Thoracic aorta (tissue), 2 donors: ENCODE measurements around the gene CSF2RB. TPM values are rescaled to one million over a fixed set of nuclear protein-coding genes. Genes with fewer than 3 reads are reported as not detected.

ENCODE experiments used
- ATAC-seq: fragments of 150-250 bp; one replicate; pipeline ENCODE4 v1.8.0; 2017; ENCODE audit warnings: low read depth; ENCODE audit not compliant: insufficient number of reproducible peaks, low FRiP score
- DNase-seq: peaks from one replicate; pipeline ENCODE4 v3.0.0-alpha.2; 2020; ENCODE audit warnings: low spot score
- H3K27ac ChIP-seq, 2 donors: fragments of 200-600 bp; sonication (generic); 1 replicate in 1 of 2; 2 replicates in 1 of 2; pipeline ENCODE4 v1.5.1; 2016; ENCODE audit warnings: mild to moderate bottlenecking in 2 of 2, moderate library complexity in 2 of 2
- H3K27me3 ChIP-seq: fragments of 200-600 bp; sonication (generic); replicated peaks from 2 replicates; pipeline ENCODE4 v1.6.0; 2016; ENCODE audit warnings: mild to moderate bottlenecking; ENCODE audit not compliant: insufficient read depth
- H3K36me3 ChIP-seq: fragments of 200-600 bp; sonication (generic); one replicate; pipeline ENCODE4 v1.5.1; 2016
- H3K4me1 ChIP-seq, 2 donors: fragments of 200-600 bp; sonication (generic); 1 replicate in 1 of 2; 2 replicates in 1 of 2; pipeline versions ENCODE4 v1.5.1 to v1.6.0; 2016; ENCODE audit warnings: low read depth in 2 of 2, mild to moderate bottlenecking in 1 of 2; ENCODE audit not compliant: control insufficient read depth in 1 of 2
- H3K4me3 ChIP-seq: fragments of 200-600 bp; sonication (generic); 2 replicates; pipeline ENCODE4 v1.5.1; 2016; ENCODE audit warnings: mild to moderate bottlenecking
- H3K9me3 ChIP-seq: fragments of 200-600 bp; sonication (generic); 2 replicates; pipeline ENCODE4 v1.5.1; 2016
- total RNA-seq, 2 donors: library from RNA; depleted of rRNA; stranded (reverse); fragments of >200 nt; gene quantifications; one replicate each; pipeline versions ENCODE4 v1.1.0 to v1.2.3, GENCODE V29; 2016
- TF ChIP-seq, protein P1 (sequence below): fragments of 200-600 bp; sonication (generic); IDR thresholded peaks from one replicate; pipeline ENCODE4 v1.5.1; 2019; ENCODE audit warnings: antibody characterized with exemption

The CSF2RB gene
- total RNA-seq, 2 donors from 2014 or later, result 13.0 to 21.4 TPM

DNA sequence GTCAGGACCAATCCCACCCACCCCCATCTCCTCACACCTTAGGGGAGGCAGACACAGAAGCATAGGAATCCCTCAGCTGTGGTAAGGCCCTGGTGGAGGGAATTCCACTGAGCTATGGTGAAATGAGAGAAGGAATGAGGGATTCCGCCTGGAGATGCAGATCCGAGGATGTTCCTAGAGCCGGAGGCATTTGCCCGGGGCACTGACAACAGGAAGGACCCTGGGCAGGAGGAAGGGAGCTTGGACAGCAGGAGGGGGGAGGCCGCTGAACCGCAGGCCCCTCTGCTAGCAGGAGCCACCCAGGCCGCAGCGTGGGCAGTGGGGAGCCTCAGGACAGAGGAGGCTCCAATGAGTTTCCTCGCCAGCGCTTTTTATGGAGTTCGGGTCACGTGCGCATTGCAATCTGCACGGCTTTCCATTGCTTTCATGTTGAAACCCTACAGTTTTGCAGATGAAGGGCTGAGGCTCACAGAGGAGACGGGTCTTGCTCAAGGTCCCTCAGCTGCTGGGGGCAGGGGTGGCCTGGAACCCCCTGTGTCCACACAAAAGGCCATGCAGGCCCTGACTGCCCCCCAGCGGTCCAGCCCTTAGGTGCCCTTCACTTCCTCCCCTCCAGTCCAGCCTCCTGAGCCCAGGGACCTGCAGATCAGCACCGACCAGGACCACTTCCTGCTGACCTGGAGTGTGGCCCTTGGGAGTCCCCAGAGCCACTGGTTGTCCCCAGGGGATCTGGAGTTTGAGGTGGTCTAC lies 15.5 kb downstream of the CSF2RB start:
- no peak for ATAC-seq
- Histone ChIP-seq H3K4me1 (no peaks in the 10 kb centered on the region), H3K27ac (no peak overlapping the region), H3K9me3 (no peaks in the 10 kb centered on the region), H3K4me3 (no peak overlapping the region), H3K27me3 (no peaks in the 10 kb centered on the region), H3K36me3 (no peaks in the 10 kb centered on the region)
- DNase-seq, result no peak
- TF ChIP-seq, protein P1, sequence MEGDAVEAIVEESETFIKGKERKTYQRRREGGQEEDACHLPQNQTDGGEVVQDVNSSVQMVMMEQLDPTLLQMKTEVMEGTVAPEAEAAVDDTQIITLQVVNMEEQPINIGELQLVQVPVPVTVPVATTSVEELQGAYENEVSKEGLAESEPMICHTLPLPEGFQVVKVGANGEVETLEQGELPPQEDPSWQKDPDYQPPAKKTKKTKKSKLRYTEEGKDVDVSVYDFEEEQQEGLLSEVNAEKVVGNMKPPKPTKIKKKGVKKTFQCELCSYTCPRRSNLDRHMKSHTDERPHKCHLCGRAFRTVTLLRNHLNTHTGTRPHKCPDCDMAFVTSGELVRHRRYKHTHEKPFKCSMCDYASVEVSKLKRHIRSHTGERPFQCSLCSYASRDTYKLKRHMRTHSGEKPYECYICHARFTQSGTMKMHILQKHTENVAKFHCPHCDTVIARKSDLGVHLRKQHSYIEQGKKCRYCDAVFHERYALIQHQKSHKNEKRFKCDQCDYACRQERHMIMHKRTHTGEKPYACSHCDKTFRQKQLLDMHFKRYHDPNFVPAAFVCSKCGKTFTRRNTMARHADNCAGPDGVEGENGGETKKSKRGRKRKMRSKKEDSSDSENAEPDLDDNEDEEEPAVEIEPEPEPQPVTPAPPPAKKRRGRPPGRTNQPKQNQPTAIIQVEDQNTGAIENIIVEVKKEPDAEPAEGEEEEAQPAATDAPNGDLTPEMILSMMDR, result no peak

DNA sequence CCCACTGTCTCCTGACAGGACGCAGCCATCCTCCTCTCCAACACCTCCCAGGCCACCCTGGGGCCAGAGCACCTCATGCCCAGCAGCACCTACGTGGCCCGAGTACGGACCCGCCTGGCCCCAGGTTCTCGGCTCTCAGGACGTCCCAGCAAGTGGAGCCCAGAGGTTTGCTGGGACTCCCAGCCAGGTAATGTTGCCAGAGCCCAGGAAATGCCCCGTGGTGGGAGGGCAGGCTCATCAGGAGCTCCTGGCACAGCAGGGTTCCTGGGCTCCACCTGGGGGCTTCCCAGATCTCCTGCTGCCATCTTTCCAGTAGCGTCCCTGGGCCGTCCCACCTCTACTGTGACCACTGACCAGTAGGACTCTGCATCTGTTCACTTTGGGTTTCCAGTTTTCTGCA lies 16.2 kb downstream of the CSF2RB start:
- Histone ChIP-seq H3K4me1 (no peaks in the 10 kb centered on the region), H3K27me3 (no peaks in the 10 kb centered on the region), H3K4me3 (no peak overlapping the region), H3K9me3 (no peaks in the 10 kb centered on the region), H3K36me3 (no peaks in the 10 kb centered on the region), H3K27ac (no peak overlapping the region)
- no peak for DNase-seq
- TF ChIP-seq, protein P1, result no peak
- ATAC-seq, result no peak

GRCh38 chr22:36930041-36930935 lies 16.9 kb downstream of the CSF2RB start:
- TF ChIP-seq, protein P1, result no peak
- no peaks in the 10 kb centered on the region for H3K9me3 ChIP-seq
- no peaks in the 10 kb centered on the region for H3K36me3 ChIP-seq

GRCh38 chr22:36931446-36931845 lies 18.0 kb downstream of the CSF2RB start:
- H3K4me1 ChIP-seq, result no peaks in the 10 kb centered on the region
- no peaks in the 10 kb centered on the region for H3K27me3 ChIP-seq
- H3K27ac ChIP-seq, result no peak overlapping the region
- DNase-seq (no peak), ATAC-seq (no peak)
- TF ChIP-seq, protein P1, result no peak
- no peak overlapping the region for H3K4me3 ChIP-seq
- H3K9me3 ChIP-seq, result no peaks in the 10 kb centered on the region
- H3K36me3 ChIP-seq, result no peaks in the 10 kb centered on the region

More at GRCh38 chr22:36930041-36930935, 16.9 kb downstream of the CSF2RB start:
- H3K27ac ChIP-seq, result no peak overlapping the region
- ATAC-seq (no peak), DNase-seq (no peak)
- no peaks in the 10 kb centered on the region for H3K4me1 ChIP-seq
- H3K4me3 ChIP-seq, result no peak overlapping the region
- H3K27me3 ChIP-seq, result no peaks in the 10 kb centered on the region
